HepG2 (cell line): Measurements from ENCODE around the gene TM4SF18. TPM values are rescaled to one million over a fixed set of nuclear protein-coding genes. Genes with fewer than 3 reads are reported as not detected.

Experiments
- ATAC-seq: fragments of 200-7000 bp; cut with Tn5 transposase; 3 replicates; pipeline ENCODE4 v1.9.1; 2020; ENCODE audit warnings: mild to moderate bottlenecking, moderate library complexity
- BruUV-seq: library from RNA; stranded (reverse); fragments of 400-500 nt; replicated peaks from 2 replicates; lab custom pipeline; 2021; lab: Mats Ljungman, UMichigan
- CTCF ChIA-PET: fragments of 300-600 bp; formaldehyde crosslinking; extraction: SDS; loops from one replicate; lab custom pipeline; 2021; ENCODE audit warnings: low total read pairs, inconsistent platforms, low intra/inter-chr PET ratio; lab: Yijun Ruan, JAX
- POLR2A ChIA-PET: fragments of 350-600 bp; sonication (Branson Sonifier 250); formaldehyde crosslinking; loops from one replicate; lab custom pipeline; 2020; ENCODE audit warnings: antibody characterized with exemption, inconsistent platforms; lab: Yijun Ruan, JAX
- DNase-seq: peaks from one replicate; pipeline ENCODE4 v3.0.0-alpha.2; 2015; ENCODE audit warnings: low spot score
- FAIRE-seq: peaks from 3 replicates; lab custom pipeline; 2011; peaks lifted over from hg19 to GRCh38; lab: Jason Lieb, UNC
- H2AFZ ChIP-seq: one replicate; pipeline ENCODE4 v1.6.1; 2011; ENCODE audit warnings: low read length, inconsistent platforms
- H3K27ac ChIP-seq: fragments of 300-600 bp; 3 replicates; pipeline ENCODE4 v1.8.0; 2011; ENCODE audit warnings: mixed run types, mild to moderate bottlenecking, mixed read lengths, low read length, inconsistent platforms; ENCODE audit not compliant: insufficient read depth; ENCODE audit errors: extremely low read length
- H3K27me3 ChIP-seq, 2 experiments: fragments of 200-600 bp in 1 of 2; 2 replicates in 1 of 2; 3 replicates in 1 of 2; pipeline versions ENCODE4 v1.6.0 to v1.8.0; 2011; ENCODE audit warnings: low read length in 2 of 2, mild to moderate bottlenecking in 2 of 2, moderate library complexity in 2 of 2, inconsistent platforms in 1 of 2; ENCODE audit not compliant: insufficient read depth in 2 of 2, control insufficient read depth in 1 of 2
- H3K36me3 ChIP-seq, 2 experiments: fragments of 200-600 bp in 1 of 2; replicated peaks in 1 of 2; 2 replicates in 1 of 2; 3 replicates in 1 of 2; pipeline versions ENCODE4 v1.5.1 to v1.8.0; 2011; ENCODE audit warnings: low read length in 2 of 2, inconsistent platforms in 1 of 2; ENCODE audit not compliant: insufficient read depth in 2 of 2, control insufficient read depth in 1 of 2
- H3K4me1 ChIP-seq: 2 replicates; pipeline ENCODE4 v1.5.1; 2012; ENCODE audit warnings: low read length, inconsistent platforms; ENCODE audit not compliant: insufficient read depth
- H3K4me2 ChIP-seq: 2 replicates; pipeline ENCODE4 v1.6.0; 2011; ENCODE audit warnings: low read depth, low read length, inconsistent platforms
- H3K4me3 ChIP-seq, 3 experiments: fragments of 200-600 bp in 1 of 3; sonication (generic), shearing (Covaris generic) in 1 of 3; replicated peaks in 1 of 3; 2 replicates each; pipeline ENCODE4 v1.5.1; 2011 to 2016; ENCODE audit warnings: low read length in 3 of 3, inconsistent platforms in 2 of 3, low read depth in 2 of 3, mild to moderate bottlenecking in 2 of 3, control low read depth in 1 of 3, mixed read lengths in 1 of 3; ENCODE audit not compliant: insufficient read depth in 1 of 3
- H3K79me2 ChIP-seq: one replicate; pipeline ENCODE4 v1.6.1; 2011; ENCODE audit warnings: low read length, inconsistent platforms; ENCODE audit not compliant: insufficient read depth
- H3K9ac ChIP-seq: 2 replicates; pipeline ENCODE4 v1.6.0; 2011; ENCODE audit warnings: mild to moderate bottlenecking, low read depth, low read length, inconsistent platforms; ENCODE audit not compliant: insufficient read depth
- H3K9me3 ChIP-seq: 2 replicates; pipeline ENCODE4 v1.5.1; 2012; ENCODE audit warnings: mild to moderate bottlenecking, low read length
- H4K20me1 ChIP-seq: 2 replicates; pipeline ENCODE4 v1.6.0; 2011; ENCODE audit warnings: inconsistent platforms, mild to moderate bottlenecking, low read length, moderate library complexity; ENCODE audit not compliant: insufficient read depth
- EP300 ChIP-seq, 3 experiments: sonication (generic) in 1 of 3; formaldehyde crosslinking in 1 of 3; IDR thresholded peaks; 2 replicates each; pipeline versions ENCODE4 v1.5.1 to v1.6.1; 2011 to 2020; ENCODE audit warnings: low read depth in 2 of 3, low read length in 2 of 3, borderline replicate concordance in 1 of 3, improper control_type of control experiment in 1 of 3, mild to moderate bottlenecking in 1 of 3, missing genetic modification reagents in 1 of 3, moderate library complexity in 1 of 3
- ERF ChIP-seq: IDR thresholded peaks from 2 replicates; pipeline ENCODE4 v1.6.1; 2018; ENCODE audit warnings: missing biosample characterization, missing genetic modification reagents
- FOSL2 ChIP-seq: sonication (generic); formaldehyde crosslinking; IDR thresholded peaks from 2 replicates; pipeline ENCODE4 v1.4.0; 2020; ENCODE audit warnings: missing genetic modification reagents
- GFI1 ChIP-seq: sonication (generic); formaldehyde crosslinking; IDR thresholded peaks from 2 replicates; pipeline ENCODE4 v1.5.0; 2020; ENCODE audit warnings: missing genetic modification reagents, mild to moderate bottlenecking, borderline replicate concordance
- NR2F1 ChIP-seq, 2 experiments: fragments of 450-650 bp in 1 of 2; formaldehyde crosslinking in 1 of 2; IDR thresholded peaks; 2 replicates each; pipeline versions ENCODE4 v1.5.0 to v1.6.1; 2016 to 2020; ENCODE audit warnings: mild to moderate bottlenecking in 1 of 2, missing compliant biosample characterization in 1 of 2, missing genetic modification reagents in 1 of 2, moderate library complexity in 1 of 2
- SOX13 ChIP-seq, 3 experiments: fragments of 450-650 bp in 1 of 3; sonication (generic) in 1 of 3; formaldehyde crosslinking in 1 of 3; IDR thresholded peaks in 2 of 3; conservative IDR thresholded peaks in 1 of 3; 2 replicates each; pipeline versions ENCODE4 v1.5.0 to v1.6.1; 2016 to 2020; ENCODE audit warnings: antibody characterized with exemption in 1 of 3, mild to moderate bottlenecking in 1 of 3, missing compliant biosample characterization in 1 of 3, missing genetic modification reagents in 1 of 3, moderate library complexity in 1 of 3
- ZMYM2 ChIP-seq: sonication (generic); formaldehyde crosslinking; IDR thresholded peaks from 2 replicates; pipeline ENCODE4 v1.8.0; 2022; ENCODE audit warnings: mild to moderate bottlenecking, missing genetic modification reagents
- WGBS: methylation state at CpG from one replicate; pipeline ENCODE4 v1.1.6; 2017; ENCODE audit warnings: low lambda C conversion rate; 5-methylcytosine and 5-hydroxymethylcytosine counted together
- in situ Hi-C: cut with HindIII; loops from 2 replicates; pipeline ENCODE4 v1.10.0; 2017; ENCODE audit warnings: low pct_unique_long_range_greater_than_20kb; ENCODE audit not compliant: extremely low pct_ligation_motif_present
- intact Hi-C: fragments of 100-400 bp; cut with micrococcal nuclease; formaldehyde crosslinking; loops from one replicate; pipeline ENCODE4 v1.10.0; 2022; ENCODE audit not compliant: unreplicated experiment
- polyA plus RNA-seq, 8 experiments: library from polyadenylated mRNA; depleted of rRNA in 3 of 8; stranded (reverse) in 7 of 8; unstranded in 1 of 8; fragments of >200 nt; fragmentation: Illumina TruSeq in 4 of 8; extraction: Trizol in 4 of 8; gene quantifications; 2 replicates each; pipeline versions ENCODE4 v1.2.1 to v1.2.3, GENCODE V29; 2011 to 2016; ENCODE audit warnings: low read depth in 4 of 8, missing spikeins in 1 of 8, mixed read lengths in 1 of 8; ENCODE audit not compliant: insufficient read depth in 1 of 8
- total RNA-seq, 5 experiments: library from RNA; depleted of rRNA; stranded (reverse); fragments of >200 nt; fragmentation: Illumina TruSeq; extraction: Trizol; gene quantifications; 2 replicates each; pipeline ENCODE4 v1.2.3, GENCODE V29; 2016; ENCODE audit warnings: low read depth in 1 of 5
- TF ChIP-seq, protein P1 (sequence below): sonication (generic); formaldehyde crosslinking; IDR thresholded peaks from 2 replicates; pipeline ENCODE4 v1.4.0; 2020; ENCODE audit warnings: mild to moderate bottlenecking, missing genetic modification reagents
- TF ChIP-seq, protein P2 (sequence below): sonication (generic); formaldehyde crosslinking; conservative IDR thresholded peaks from 2 replicates; pipeline ENCODE4 v1.4.0; 2020; ENCODE audit warnings: missing genetic modification reagents

The TM4SF18 gene
- total and polyA plus RNA-seq, 2 of the 13 experiments (the other 11 are each of a cell fraction or from before 2014, with no cell fraction given), result 0.15 TPM; not detected in 1

DNA sequence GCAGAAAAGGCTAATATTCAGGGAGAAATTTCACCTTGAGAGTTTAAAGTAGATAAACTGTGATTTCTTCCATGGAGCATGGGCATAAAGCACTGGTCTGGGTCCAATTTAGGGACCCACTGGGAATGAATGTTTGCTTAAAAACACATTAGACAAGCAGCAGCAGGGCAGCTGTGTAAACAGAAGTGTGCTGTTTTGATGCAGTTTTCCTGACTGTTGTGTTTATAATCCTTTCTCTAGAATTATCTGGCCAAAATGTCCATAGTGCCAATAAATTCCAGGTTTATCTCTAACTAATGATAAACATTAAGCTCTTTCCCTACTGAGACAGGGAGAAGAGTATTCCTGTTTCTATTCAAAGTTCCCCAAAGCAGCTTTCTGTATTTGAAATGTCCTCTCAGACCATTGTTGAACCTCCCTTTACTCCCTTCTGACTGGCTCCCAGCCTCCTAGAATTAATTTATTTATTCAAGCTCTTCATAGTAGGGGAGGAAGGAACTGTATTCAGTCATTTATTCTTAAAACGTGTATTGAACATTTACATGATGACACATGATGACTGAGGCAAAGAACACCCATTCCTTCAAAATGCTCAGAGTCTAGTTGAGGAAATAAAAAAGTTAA lies 7.0 kb upstream of the TM4SF18 start (continued):
- TF ChIP-seq, protein P1, sequence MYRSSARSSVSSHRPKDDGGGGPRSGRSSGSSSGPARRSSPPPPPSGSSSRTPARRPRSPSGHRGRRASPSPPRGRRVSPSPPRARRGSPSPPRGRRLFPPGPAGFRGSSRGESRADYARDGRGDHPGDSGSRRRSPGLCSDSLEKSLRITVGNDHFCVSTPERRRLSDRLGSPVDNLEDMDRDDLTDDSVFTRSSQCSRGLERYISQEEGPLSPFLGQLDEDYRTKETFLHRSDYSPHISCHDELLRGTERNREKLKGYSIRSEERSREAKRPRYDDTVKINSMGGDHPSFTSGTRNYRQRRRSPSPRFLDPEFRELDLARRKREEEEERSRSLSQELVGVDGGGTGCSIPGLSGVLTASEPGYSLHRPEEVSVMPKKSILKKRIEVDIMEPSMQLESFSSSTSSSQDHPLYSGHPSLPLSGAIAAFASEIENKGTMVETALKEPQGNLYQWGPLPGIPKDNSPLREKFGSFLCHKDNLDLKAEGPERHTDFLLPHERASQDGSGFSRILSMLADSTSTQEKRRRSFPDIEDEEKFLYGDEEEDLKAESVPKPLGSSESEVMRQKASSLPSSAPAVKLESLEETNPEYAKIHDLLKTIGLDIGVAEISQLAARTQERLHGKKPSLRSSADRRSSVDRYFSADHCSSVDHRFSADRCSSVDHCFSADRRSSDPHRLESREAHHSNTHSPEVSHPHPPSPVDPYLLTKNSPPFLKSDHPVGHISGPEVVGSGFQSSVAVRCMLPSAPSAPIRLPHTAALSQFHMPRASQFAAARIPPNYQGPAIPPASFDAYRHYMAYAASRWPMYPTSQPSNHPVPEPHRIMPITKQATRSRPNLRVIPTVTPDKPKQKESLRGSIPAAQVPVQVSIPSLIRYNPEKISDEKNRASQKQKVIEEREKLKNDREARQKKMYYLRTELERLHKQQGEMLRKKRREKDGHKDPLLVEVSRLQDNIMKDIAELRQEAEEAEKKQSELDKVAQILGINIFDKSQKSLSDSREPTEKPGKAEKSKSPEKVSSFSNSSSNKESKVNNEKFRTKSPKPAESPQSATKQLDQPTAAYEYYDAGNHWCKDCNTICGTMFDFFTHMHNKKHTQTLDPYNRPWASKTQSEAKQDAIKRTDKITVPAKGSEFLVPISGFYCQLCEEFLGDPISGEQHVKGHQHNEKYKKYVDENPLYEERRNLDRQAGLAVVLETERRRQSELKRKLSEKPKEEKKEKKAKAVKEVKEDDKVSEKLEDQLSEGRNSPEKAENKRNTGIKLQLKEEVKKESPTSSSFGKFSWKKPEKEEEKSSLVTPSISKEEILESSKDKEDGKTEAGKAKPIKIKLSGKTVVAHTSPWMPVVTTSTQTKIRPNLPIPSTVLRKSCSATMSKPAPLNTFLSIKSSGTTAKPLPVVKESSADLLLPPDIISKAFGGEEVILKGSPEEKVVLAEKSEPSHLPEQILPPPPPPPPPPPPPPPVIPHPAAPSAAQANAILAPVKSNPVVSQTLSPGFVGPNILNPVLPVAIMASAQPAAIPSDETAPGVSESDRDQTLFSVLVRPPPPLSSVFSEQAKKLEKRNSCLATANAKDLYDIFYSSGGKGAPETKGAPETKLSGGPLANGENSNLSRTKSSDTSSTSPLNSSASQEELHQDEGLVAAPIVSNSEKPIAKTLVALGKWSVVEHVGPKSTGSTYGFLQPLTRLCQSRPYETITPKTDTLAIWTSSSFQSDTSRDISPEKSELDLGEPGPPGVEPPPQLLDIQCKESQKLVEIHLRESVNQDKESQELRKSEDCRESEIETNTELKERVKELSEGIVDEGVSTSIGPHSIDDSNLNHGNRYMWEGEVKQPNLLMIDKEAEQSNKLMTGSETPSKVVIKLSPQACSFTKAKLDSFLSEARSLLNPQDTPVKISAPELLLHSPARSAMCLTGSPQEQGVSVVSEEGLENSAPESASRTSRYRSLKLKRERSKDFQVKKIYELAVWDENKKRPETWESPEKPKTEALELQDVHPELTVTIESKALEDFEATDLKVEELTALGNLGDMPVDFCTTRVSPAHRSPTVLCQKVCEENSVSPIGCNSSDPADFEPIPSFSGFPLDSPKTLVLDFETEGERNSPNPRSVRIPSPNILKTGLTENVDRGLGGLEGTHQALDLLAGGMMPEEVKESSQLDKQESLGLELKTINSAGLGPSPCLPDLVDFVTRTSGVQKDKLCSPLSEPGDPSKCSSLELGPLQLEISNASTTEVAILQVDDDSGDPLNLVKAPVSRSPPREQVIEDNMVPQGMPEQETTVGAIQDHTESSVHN (CRISPR knock-in tag), result no peak
- TF ChIP-seq, all 625 proteins: peak for 17

DNA sequence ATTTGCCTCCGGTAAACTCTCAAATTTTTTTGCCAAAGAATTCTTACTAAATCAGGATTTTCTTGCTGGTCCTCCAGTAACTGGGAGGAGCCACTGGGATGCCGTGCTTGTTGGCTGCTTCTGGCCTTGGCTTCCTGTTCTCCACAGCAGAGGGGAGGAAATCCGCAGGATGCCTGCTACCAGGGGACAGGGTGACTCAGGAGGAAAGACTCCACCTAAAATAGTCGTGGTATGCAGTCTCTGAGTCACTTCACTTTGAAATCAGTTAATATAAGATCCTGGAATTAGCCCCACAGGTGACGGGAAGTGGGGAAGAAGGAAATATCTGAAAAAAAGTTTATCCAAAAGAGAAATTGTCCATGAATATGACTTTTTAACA lies 6.5 kb upstream of the TM4SF18 start:
- 29% methylated on average over 5 of the region's 5 CpGs for WGBS
- peak overlapping the region; percentile 39 for H3K27ac ChIP-seq
- intact Hi-C loops, result loop anchor here (10.0 kb wide), 1 partner anchor 45 kb away; no protein-coding TSS in a partner anchor
- no TSS peak for BruUV-seq
- peak overlapping the region; percentile 18; the same call in 1 of the 2 replicates for H3K9ac ChIP-seq
- ChIA-PET CTCF (no interaction called here), POLR2A (interaction anchor here (0.9 kb wide), 1 partner anchor 14 kb away, joined by 3 read pairs; no protein-coding TSS in a partner anchor)
- no peaks in the 10 kb centered on the region for H3K79me2 ChIP-seq
- H3K4me1 ChIP-seq, result peaks cover 45% of the 10 kb centered on the region
- H4K20me1 ChIP-seq, result no peaks in the 10 kb centered on the region
- in situ Hi-C loops, result no loop called here
- DNase-seq, result peak; percentile 77
- H3K36me3 ChIP-seq, result no peaks in the 10 kb centered on the region
- peak overlapping the region in 1 of 3 experiments; percentile 23; a peak in 1 of 6 replicates for H3K4me3 ChIP-seq
- ATAC-seq, result peak; percentile 93
- no peaks in the 10 kb centered on the region for H3K9me3 ChIP-seq
- no peaks in the 10 kb centered on the region for H3K27me3 ChIP-seq
- no peak overlapping the region for H2AFZ ChIP-seq
- no peak for FAIRE-seq
- H3K4me2 ChIP-seq, result peak overlapping the region; percentile 45
- TF ChIP-seq, protein P2, sequence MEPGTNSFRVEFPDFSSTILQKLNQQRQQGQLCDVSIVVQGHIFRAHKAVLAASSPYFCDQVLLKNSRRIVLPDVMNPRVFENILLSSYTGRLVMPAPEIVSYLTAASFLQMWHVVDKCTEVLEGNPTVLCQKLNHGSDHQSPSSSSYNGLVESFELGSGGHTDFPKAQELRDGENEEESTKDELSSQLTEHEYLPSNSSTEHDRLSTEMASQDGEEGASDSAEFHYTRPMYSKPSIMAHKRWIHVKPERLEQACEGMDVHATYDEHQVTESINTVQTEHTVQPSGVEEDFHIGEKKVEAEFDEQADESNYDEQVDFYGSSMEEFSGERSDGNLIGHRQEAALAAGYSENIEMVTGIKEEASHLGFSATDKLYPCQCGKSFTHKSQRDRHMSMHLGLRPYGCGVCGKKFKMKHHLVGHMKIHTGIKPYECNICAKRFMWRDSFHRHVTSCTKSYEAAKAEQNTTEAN (CRISPR knock-in tag), result 0 out of 2 replicates have a peak, but pooled peaks have one; percentile 12
- TF ChIP-seq GFI1 (CRISPR knock-in tag) (0 out of 2 replicates have a peak, but pooled peaks have one; percentile 26), EP300 (IDR thresholded peaks at IDR 0.05; ENCODE audit: low read depth in 2 of 2, low read length in 2 of 2) (peak in 1 of 2 experiments; percentile 65; a peak in 2 of 4 replicates), EP300 (CRISPR knock-in tag; IDR thresholded peaks at IDR 0.05; ENCODE audit: borderline replicate concordance) (no peak), SOX13 (IDR thresholded peaks at IDR 0.05) (no peak), SOX13 (CRISPR knock-in tag; conservative IDR thresholded peaks at IDR 0.05 in 1 of 2, IDR thresholded peaks at IDR 0.05 in 1 of 2) (0 out of 4 replicates have a peak, but pooled peaks of 1 of the 2 experiments have one; percentile 16), ZMYM2 (CRISPR knock-in tag) (0 out of 2 replicates have a peak, but pooled peaks have one; percentile 31), FOSL2 (CRISPR knock-in tag) (peak; percentile 94), ERF (0 out of 2 replicates have a peak, but pooled peaks have one; percentile 25), NR2F1 (CRISPR knock-in tag; IDR thresholded peaks at IDR 0.05) (peak in 1 of 2 experiments; percentile 8; a peak in 1 of 4 replicates)
